Measurements from ENCODE around the gene NANOS3.

Gene NANOS3

DNA sequence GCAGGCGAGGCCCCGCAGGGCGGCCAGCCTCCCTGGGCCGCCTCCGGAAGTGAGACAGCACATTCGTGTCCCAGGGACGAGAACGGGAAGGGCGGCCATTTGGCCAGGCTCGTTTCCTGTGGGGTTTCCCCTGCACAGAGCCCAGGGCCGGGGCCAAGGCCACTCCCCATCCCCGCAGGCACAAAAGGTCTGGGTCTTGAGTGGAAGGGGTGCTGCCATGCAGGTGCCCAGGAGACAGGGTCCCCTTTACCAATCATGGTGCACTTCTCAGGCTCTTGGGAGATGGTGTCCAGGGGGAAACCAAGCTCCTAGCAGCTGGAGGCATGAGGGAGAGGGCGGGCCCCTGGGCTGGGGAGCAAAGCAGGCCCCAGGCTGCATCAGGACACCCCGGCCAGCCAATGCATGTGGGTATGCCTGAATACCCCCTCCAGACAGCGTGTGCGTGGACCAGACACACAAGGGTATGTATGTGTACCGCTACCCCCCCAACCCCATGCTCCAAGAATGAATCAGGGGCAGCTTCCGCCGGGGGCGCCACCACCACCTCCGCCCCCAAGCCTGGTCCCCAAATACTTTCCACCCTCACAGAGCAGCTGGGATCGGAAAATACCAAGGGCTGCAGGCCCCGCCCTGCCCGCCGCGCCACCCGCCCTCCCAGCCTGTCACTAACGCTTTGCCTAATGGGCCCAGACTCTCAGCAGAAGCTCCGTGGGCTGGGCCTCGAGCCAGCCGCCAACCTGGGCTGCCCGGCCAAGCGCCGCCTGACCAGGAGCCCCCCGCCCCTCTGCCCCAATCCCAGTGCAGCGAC, 37.6 kb upstream of the NANOS3 start:
- Histone ChIP-seq H3F3A (ENCODE audit: control insufficient read depth, insufficient read depth) (peaks cover 18% of the 10 kb centered on the region), H3K4me2 (ENCODE audit: low read length) (peak overlapping the region; percentile 62), H3K9me2 (replicated peaks; ENCODE audit: control insufficient read depth, low read length) (no peaks in the 10 kb centered on the region), H4K20me1 (ENCODE audit: control insufficient read depth, insufficient read depth, low read depth, low read length) (no peaks in the 10 kb centered on the region), H3K27me3 (ENCODE audit: control insufficient read depth, low read length) (peaks cover 10% of the 10 kb centered on the region), H3K9me3 (ENCODE audit: control insufficient read depth, insufficient read depth, low read length) (no peaks in the 10 kb centered on the region), H3K4me3 (ENCODE audit: low read length) (peak overlapping the region; percentile 53), H3K27ac (ENCODE audit: low read depth, low read length) (peak overlapping the region; percentile 32), H3K36me3 (ENCODE audit: control insufficient read depth, low read length) (no peaks in the 10 kb centered on the region), H3K79me2 (ENCODE audit: control insufficient read depth, low read length) (0 out of 2 replicates have a peak, but pooled peaks cover 6% of the 10 kb centered on the region), H3K4me1 (ENCODE audit: control insufficient read depth, low read length) (peaks cover 83% of the 10 kb centered on the region)
- TF ChIP-seq, protein P1, sequence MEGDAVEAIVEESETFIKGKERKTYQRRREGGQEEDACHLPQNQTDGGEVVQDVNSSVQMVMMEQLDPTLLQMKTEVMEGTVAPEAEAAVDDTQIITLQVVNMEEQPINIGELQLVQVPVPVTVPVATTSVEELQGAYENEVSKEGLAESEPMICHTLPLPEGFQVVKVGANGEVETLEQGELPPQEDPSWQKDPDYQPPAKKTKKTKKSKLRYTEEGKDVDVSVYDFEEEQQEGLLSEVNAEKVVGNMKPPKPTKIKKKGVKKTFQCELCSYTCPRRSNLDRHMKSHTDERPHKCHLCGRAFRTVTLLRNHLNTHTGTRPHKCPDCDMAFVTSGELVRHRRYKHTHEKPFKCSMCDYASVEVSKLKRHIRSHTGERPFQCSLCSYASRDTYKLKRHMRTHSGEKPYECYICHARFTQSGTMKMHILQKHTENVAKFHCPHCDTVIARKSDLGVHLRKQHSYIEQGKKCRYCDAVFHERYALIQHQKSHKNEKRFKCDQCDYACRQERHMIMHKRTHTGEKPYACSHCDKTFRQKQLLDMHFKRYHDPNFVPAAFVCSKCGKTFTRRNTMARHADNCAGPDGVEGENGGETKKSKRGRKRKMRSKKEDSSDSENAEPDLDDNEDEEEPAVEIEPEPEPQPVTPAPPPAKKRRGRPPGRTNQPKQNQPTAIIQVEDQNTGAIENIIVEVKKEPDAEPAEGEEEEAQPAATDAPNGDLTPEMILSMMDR (IDR thresholded peaks at IDR 0.05; ENCODE audit: low read depth, low read length, poor library complexity, severe bottlenecking) = peak; percentile 20
- TF ChIP-seq EZH2phosphoT487 (IDR thresholded peaks at IDR 0.05; ENCODE audit: borderline replicate concordance, low read length) = no peak

GRCh38 chr19:13839938-13840304, 37.0 kb upstream of the NANOS3 start:
- H3K36me3 ChIP-seq (ENCODE audit: control insufficient read depth, low read length) = no peaks in the 10 kb centered on the region
- peaks cover 85% of the 10 kb centered on the region for H3K4me1 ChIP-seq (ENCODE audit: control insufficient read depth, low read length)
- peaks cover 10% of the 10 kb centered on the region for H3K27me3 ChIP-seq (ENCODE audit: control insufficient read depth, low read length)

DNA sequence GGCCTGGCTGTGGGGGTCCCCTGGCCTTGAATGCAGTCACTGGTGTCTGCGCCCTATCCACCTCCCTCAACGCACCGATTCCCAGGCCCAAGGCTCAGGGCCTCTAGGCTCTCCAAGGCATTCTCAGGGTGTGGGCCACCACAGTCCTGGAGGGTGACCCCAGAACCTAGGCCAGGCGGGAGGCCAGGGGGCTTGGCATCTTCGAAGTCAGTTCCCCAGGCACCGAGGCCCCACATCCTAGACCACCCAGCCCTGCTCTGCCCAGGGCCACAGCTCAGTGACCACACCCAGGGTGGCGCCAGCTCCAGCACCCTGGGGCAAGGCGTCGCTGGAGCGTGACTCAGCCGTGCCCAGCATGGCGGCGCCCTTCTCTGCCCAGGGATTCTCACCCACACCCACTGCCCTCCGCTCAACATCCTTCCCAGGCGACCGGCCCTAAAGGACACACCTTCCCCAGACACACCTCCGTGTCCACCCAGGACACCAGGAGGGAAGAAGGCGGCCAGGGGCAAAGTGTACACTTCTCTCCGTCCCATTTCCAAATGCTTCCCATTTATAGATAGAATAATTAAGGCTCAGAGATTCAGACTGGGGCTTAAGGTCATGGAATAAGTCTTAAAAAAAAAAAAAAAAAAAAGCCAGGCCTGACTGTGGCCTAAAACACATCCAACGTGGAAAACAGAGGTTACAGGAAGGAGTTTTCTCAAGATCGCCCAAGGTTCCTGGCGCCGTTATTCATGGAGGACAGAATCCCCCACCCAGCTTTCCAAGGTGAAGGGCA, 36.4 kb upstream of the NANOS3 start:
- peaks cover 10% of the 10 kb centered on the region for H3K27me3 ChIP-seq (ENCODE audit: control insufficient read depth, low read length)
- H3K9me3 ChIP-seq (ENCODE audit: control insufficient read depth, insufficient read depth, low read length) = no peaks in the 10 kb centered on the region
- H3K4me2 ChIP-seq (ENCODE audit: low read length) = peak overlapping the region; percentile 83
- no peaks in the 10 kb centered on the region for H4K20me1 ChIP-seq (ENCODE audit: control insufficient read depth, insufficient read depth, low read depth, low read length)
- 0 out of 2 replicates have a peak, but pooled peaks cover 6% of the 10 kb centered on the region for H3K79me2 ChIP-seq (ENCODE audit: control insufficient read depth, low read length)
- no peaks in the 10 kb centered on the region for H3K9me2 ChIP-seq (replicated peaks; ENCODE audit: control insufficient read depth, low read length)
- H3K36me3 ChIP-seq (ENCODE audit: control insufficient read depth, low read length) = no peaks in the 10 kb centered on the region
- H3K4me3 ChIP-seq (ENCODE audit: low read length) = peak overlapping the region; percentile 53
- TF ChIP-seq, protein P1 (IDR thresholded peaks at IDR 0.05; ENCODE audit: low read depth, low read length, poor library complexity, severe bottlenecking) = no peak
- no peak for TF ChIP-seq EZH2phosphoT487 (IDR thresholded peaks at IDR 0.05; ENCODE audit: borderline replicate concordance, low read length)
- H3F3A ChIP-seq (ENCODE audit: control insufficient read depth, insufficient read depth) = peaks cover 16% of the 10 kb centered on the region
- H3K4me1 ChIP-seq (ENCODE audit: control insufficient read depth, low read length) = peaks cover 90% of the 10 kb centered on the region
- no peak overlapping the region for H3K27ac ChIP-seq (ENCODE audit: low read depth, low read length)

More at GRCh38 chr19:13839938-13840304, 37.0 kb upstream of the NANOS3 start:
- peak overlapping the region; percentile 53 for H3K4me3 ChIP-seq (ENCODE audit: low read length)
- TF ChIP-seq EZH2phosphoT487 (IDR thresholded peaks at IDR 0.05; ENCODE audit: borderline replicate concordance, low read length) = no peak
- TF ChIP-seq, protein P1 (IDR thresholded peaks at IDR 0.05; ENCODE audit: low read depth, low read length, poor library complexity, severe bottlenecking) = no peak
- H3K27ac ChIP-seq (ENCODE audit: low read depth, low read length) = peak overlapping the region; percentile 32; the same call in 1 of the 2 replicates
- no peaks in the 10 kb centered on the region for H4K20me1 ChIP-seq (ENCODE audit: control insufficient read depth, insufficient read depth, low read depth, low read length)
- peaks cover 16% of the 10 kb centered on the region for H3F3A ChIP-seq (ENCODE audit: control insufficient read depth, insufficient read depth)
- no peaks in the 10 kb centered on the region for H3K9me2 ChIP-seq (replicated peaks; ENCODE audit: control insufficient read depth, low read length)
- 0 out of 2 replicates have a peak, but pooled peaks cover 6% of the 10 kb centered on the region for H3K79me2 ChIP-seq (ENCODE audit: control insufficient read depth, low read length)
- H3K9me3 ChIP-seq (ENCODE audit: control insufficient read depth, insufficient read depth, low read length) = no peaks in the 10 kb centered on the region
- peak overlapping the region; percentile 62 for H3K4me2 ChIP-seq (ENCODE audit: low read length)

Measured in DOHH2 (cell line).